Upper lobe of left lung (tissue), 4 donors: ENCODE data around the gene CENPP.

Source experiments
- CTCF ChIP-seq, 6 experiments: fragments of 450-650 bp in 4 of 6; fragments of 200-600 bp in 2 of 6; sonication (generic) in 2 of 6; IDR thresholded peaks; one replicate each; pipeline ENCODE4 v1.5.1; 2016 to 2019; ENCODE audit warnings: antibody characterized with exemption in 6 of 6
- EP300 ChIP-seq, 4 donors: sonication (generic); formaldehyde crosslinking; IDR thresholded peaks; one replicate each; pipeline ENCODE4 v1.5.1; 2017; ENCODE audit warnings: antibody characterized with exemption in 4 of 4, control low read depth in 2 of 4
- POLR2A ChIP-seq, 4 donors: fragments of 450-650 bp; IDR thresholded peaks; one replicate each; pipeline ENCODE4 v1.5.1; 2016 to 2017; ENCODE audit warnings: antibody characterized with exemption in 4 of 4, mild to moderate bottlenecking in 2 of 4
- POLR2AphosphoS5 ChIP-seq, 2 donors: sonication (generic); formaldehyde crosslinking; IDR thresholded peaks; one replicate each; pipeline ENCODE4 v1.5.1; 2017; ENCODE audit warnings: antibody characterized with exemption in 2 of 2

- TF ChIP-seq CTCF (IDR thresholded peaks at IDR 0.05) (no peak), POLR2AphosphoS5 (IDR thresholded peaks at IDR 0.05) (no peak), POLR2A (IDR thresholded peaks at IDR 0.05) (no peak), EP300 (IDR thresholded peaks at IDR 0.05) (no peak)
Observed at GRCh38 chr9:92482329-92482728, 156.6 kb downstream of the CENPP start, which contains the start of gene ASPN.
